Stimulated activated CD4-positive, alpha-beta T cell treated with anti-CD3 and anti-CD28 coated beads, Interleukin-4, amount 100 ng/mL, for 48 hours (primary cell): ENCODE data around the gene USP16.
"Not testable (repeated sequence)": the region's sequence is repeated elsewhere in the genome, so short reads cannot be mapped to it uniquely, and the experiment has no call there.

Experiments used
- DNase-seq, 2 donors: peaks; one replicate each; pipeline ENCODE4 v3.0.0-alpha.2; 2020; ENCODE audit warnings: low read depth in 2 of 2

The USP16 gene

GRCh38 chr21:29024474-29025327 is at the start of gene USP16:
Gene USP16, plus strand, starts transcription at chr21:29024668. Its CDS starts 3,246 bp downstream, at chr21:29027914.
- peak; percentile 86 to 88 for DNase-seq

GRCh38 chr21:28975397-28975796 is 49.1 kb upstream of the USP16 start:
- no peak for DNase-seq

GRCh38 chr21:28979092-28979491 is 45.4 kb upstream of the USP16 start:
- no peak for DNase-seq

GRCh38 chr21:28982637-28983036 is 41.8 kb upstream of the USP16 start:
- DNase-seq, result no peak

GRCh38 chr21:28986677-28987076 is 37.8 kb upstream of the USP16 start:
- DNase-seq, result no peak

GRCh38 chr21:28988146-28988545 is 36.3 kb upstream of the USP16 start:
- not testable (repeated sequence) for DNase-seq

GRCh38 chr21:28991861-28992525 is 32.5 kb upstream of the USP16 start:
- DNase-seq, result no peak

- peak; percentile 97 to 99 for DNase-seq
These were observed 31.8 kb upstream of the USP16 start, which contains the start of gene LTN1 for GRCh38 chr21:28992526-28993292. Gene LTN1, minus strand, starts transcription at chr21:28992877. Its CDS starts 72 bp downstream, at chr21:28992805.

GRCh38 chr21:28993293-28993629 is 31.2 kb upstream of the USP16 start:
- DNase-seq, result no peak

GRCh38 chr21:29002442-29003144 is 21.9 kb upstream of the USP16 start:
- DNase-seq, result peak; percentile 88 to 93

- no peak for DNase-seq
These were observed 18.8 kb upstream of the USP16 start for GRCh38 chr21:29005696-29006095.

- no peak for DNase-seq
These were observed 17.3 kb upstream of the USP16 start for GRCh38 chr21:29007135-29007534.

- no peak for DNase-seq
These were observed 16.7 kb upstream of the USP16 start for GRCh38 chr21:29007810-29008209.

GRCh38 chr21:29008367-29008766 is 16.1 kb upstream of the USP16 start:
- DNase-seq, result no peak

- not testable (repeated sequence) for DNase-seq
These were observed 13.2 kb upstream of the USP16 start for GRCh38 chr21:29011236-29011635.

- no peak for DNase-seq
These were observed 6.7 kb upstream of the USP16 start for GRCh38 chr21:29017639-29018237.

- DNase-seq, result no peak
These were observed 5.9 kb upstream of the USP16 start for GRCh38 chr21:29018540-29018939.

GRCh38 chr21:29022166-29022565 is 2.3 kb upstream of the USP16 start:
- DNase-seq, result no peak

GRCh38 chr21:29025328-29025713 is 853 bp downstream of the USP16 start:
- no peak for DNase-seq

GRCh38 chr21:29029524-29029923 is 5.1 kb downstream of the USP16 start:
- DNase-seq, result no peak

GRCh38 chr21:29030909-29031308 is 6.4 kb downstream of the USP16 start:
- DNase-seq, result no peak
